GM03348 (cell line): ENCODE measurements around the gene MAPKAP1.
A peak's percentile ranks its signal among the peaks of the same experiment; 100 is the strongest.

Experiments used
- DNase-seq: peaks from one replicate; pipeline ENCODE4 v3.0.0; 2012; ENCODE audit warnings: low spot score

MAPKAP1 gene

GRCh38 chr9:125511789-125512660 lies 195.0 kb downstream of the MAPKAP1 start:
- no peak for DNase-seq

DNA sequence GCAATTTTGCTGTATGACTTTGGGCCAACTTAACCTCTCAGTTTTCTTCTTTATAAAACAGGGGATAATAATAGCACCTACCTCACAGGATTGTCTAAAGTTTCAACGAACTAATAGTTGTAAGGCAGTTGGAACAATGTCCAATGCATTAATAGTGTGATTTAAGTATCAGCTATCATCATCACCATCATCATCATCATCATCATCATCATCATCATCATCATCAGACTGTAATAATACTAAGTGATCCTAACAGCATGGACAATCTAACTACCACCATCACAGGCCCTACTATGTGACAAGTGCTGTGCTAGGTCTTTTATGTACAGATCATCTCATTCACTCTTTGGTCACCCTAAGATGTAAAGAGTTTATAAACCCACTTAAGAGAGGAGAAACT lies 196.0 kb downstream of the MAPKAP1 start:
- no peak for DNase-seq

DNA sequence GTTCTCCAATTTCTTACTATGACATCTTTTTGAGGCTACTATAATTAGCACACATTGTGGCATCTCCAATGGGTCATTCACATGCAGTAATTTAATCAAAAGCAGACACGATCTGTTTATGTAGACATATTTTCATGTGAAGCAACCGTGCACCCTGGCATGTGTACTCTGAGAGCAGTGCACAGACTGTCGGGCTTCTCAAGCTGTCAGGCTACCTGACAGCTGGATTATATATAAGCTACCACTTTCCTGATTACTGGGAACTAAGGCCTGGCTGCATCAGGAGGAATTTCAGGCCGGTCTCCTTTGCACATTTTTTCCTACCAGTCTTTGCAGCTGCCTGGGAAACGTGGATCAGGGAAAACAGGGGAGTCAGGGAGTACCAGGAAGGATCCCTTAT lies 197.5 kb downstream of the MAPKAP1 start:
- peak; percentile 72 for DNase-seq

- no peak for DNase-seq
Observed at GRCh38 chr9:125508249-125508648, 198.8 kb downstream of the MAPKAP1 start.

GRCh38 chr9:125507226-125507625 lies 199.8 kb downstream of the MAPKAP1 start:
- no peak for DNase-seq

DNA sequence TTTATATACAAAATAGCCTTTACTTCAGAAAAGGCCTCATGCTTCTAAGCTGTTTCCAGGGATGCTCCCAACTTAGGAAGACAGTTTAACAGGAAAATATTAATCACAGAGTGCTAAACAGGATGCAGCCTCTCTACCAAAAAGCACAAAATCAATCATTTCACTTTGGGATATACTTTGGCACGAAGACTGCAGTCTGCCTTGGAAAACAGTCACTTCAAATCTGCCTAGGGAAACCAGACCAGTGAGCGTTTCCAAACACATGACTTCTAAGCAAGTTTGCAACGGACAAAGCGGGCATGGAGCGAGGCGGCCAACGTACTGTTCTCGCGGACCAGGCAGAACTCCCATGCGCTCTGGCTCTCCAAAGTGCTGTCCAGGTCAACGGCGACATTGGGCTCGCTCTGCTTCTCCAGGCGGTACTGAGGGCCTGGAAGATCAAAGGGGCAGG lies 201.0 kb downstream of the MAPKAP1 start:
- no peak for DNase-seq

- DNase-seq: no peak
Observed at GRCh38 chr9:125504616-125505015, 202.4 kb downstream of the MAPKAP1 start.

DNA sequence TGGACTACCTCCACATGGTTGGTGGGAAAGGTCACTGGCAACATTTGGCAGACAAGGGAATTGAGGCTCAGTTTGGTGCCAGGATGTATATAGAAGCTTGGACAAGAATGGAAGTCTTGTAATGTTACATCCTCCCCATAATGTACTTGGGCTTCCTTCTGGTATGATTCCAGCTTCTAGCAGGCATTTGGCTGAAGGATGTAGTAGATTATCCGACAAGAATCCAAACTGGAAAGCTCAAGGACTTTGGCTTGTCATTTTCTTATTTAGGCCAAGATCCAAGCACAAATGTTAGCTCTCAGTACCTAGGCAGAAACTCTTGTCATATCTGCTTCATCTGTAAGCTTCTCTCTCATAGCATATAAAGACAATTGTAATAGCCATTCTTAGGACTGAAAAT lies 209.1 kb downstream of the MAPKAP1 start:
- no peak for DNase-seq

- DNase-seq: no peak
Observed at GRCh38 chr9:125497478-125497877, 209.5 kb downstream of the MAPKAP1 start.

GRCh38 chr9:125496313-125496834 lies 210.6 kb downstream of the MAPKAP1 start:
- DNase-seq: no peak

GRCh38 chr9:125495172-125496119 lies 211.6 kb downstream of the MAPKAP1 start:
- no peak for DNase-seq

GRCh38 chr9:125494653-125494915 lies 212.4 kb downstream of the MAPKAP1 start:
- peak; percentile 20 for DNase-seq

GRCh38 chr9:125493881-125494652 lies 212.9 kb downstream of the MAPKAP1 start:
- no peak for DNase-seq

GRCh38 chr9:125493384-125493783 lies 213.6 kb downstream of the MAPKAP1 start:
- no peak for DNase-seq

DNA sequence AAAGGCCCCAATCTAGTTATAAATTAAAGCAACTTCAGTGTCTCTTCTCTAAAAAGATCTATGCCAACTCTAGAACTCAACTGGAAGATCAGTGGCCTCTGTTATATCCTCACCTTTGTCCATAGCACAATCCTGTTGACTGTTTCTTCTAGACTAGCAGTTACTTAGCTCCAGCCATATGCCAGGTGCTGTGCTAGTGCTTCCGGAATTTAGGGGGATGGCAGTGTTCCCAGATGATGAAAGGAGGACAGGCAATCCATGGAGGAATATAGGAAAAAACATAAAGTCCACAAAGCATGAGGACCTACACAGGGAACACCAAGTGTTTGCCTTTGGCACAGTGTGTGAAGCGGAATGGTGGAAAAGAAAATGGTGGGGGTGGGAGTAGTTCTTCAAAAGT lies 214.3 kb downstream of the MAPKAP1 start:
- no peak for DNase-seq

- no peak for DNase-seq
Observed at GRCh38 chr9:125487842-125488241, 219.2 kb downstream of the MAPKAP1 start.

DNA sequence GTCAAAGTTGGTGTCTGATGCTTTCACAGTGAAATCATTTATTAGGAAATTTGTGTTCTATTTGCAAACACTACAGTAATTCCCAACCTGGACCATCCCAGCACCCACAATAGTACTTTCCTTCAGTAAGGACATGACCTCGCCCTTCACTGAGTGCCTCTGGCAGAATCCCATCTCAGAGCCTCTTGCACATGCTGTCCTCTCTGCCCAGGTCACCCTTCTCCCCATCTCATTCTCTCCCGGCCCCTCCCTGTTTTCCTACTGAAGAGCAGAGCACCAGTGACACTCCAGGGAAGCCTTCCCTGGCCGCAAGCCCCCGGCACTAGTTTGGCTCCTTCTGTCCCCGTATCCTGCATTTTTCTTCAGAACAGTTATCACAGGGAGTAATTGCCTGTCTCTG lies 220.4 kb downstream of the MAPKAP1 start:
- peak; percentile 28 for DNase-seq

- peak; percentile 33 for DNase-seq
Observed at GRCh38 chr9:125486152-125486508, 220.9 kb downstream of the MAPKAP1 start.

- no peak for DNase-seq
Observed at GRCh38 chr9:125485471-125486151, 221.4 kb downstream of the MAPKAP1 start.

DNA sequence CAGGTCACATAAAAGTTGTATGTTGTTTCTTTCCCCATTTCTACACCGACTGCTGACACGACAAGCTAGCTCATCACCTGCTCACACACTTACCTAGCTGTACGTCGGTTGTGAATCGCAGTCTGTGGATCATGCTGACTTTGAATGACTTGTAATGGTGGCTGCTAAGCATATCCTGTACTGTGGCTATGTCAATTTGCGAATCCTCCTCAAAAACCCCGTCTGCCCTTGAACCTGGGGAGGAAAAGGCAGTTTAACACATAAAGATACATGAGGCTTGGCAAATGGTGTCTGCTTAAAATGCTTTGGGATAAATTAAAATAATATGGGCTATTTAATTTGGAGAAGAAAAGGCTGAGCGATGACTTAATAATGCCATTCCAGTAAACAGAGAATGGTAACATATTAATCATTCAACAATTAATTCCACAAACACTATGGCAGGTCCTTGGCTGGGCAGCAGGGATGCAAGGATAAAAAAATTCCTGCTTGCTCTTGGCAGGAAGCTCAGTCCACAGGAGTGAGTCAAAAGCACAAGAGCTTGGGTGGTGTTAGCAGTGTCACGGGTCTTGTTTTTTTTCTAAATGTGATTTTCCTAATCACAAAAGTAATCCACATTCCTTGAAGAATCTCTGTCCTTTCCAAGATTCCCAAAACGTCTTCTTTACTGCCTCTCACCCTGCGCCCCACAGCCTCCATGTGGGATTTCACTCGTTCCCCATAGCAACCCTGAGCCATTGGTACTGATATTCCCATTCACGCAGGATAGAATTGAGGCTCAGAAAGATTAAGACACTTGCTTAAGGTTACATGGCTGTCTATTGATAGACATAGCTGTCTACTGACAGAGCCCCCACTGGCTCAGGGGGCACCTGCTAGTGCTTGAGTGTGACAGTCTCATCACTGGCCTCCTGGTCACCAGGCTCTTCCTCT lies 222.4 kb downstream of the MAPKAP1 start:
- peak; percentile 87 for DNase-seq
